Natural killer cell treated with Interleukin-12 subunit alpha and Interleukin-12 subunit beta and Interleukin-15 and Interleukin-18, amount 100 ng/mL, for 72 hours (primary cell): Measurements from ENCODE around the gene NEMP1. TPM values are rescaled to one million over a fixed set of nuclear protein-coding genes. Genes with fewer than 3 reads are reported as not detected.
"Not testable (repeated sequence)": the region's sequence is repeated elsewhere in the genome, so short reads cannot be mapped to it uniquely, and the experiment has no call there.

ENCODE experiments used
- ATAC-seq, 2 donors: fragments of 150-1000 bp; cut with Tn5 transposase in 1 of 2; sonication (Bioruptor Pico), chemical (Tn5 transposase) in 1 of 2; 2 replicates each; pipeline ENCODE4 v1.10.0; 2021
- DNase-seq: peaks from one replicate; pipeline ENCODE4 v3.0.0; 2022; ENCODE audit warnings: low spot score
- H3K27ac Mint-ChIP-seq, 2 donors: 1 replicate in 1 of 2; 2 replicates in 1 of 2; pipeline ENCODE4 v1.8.0; 2022; ENCODE audit warnings: mixed read lengths in 2 of 2, mild to moderate bottlenecking in 1 of 2, moderate library complexity in 1 of 2
- H3K27me3 Mint-ChIP-seq, 2 donors: 1 replicate in 1 of 2; 2 replicates in 1 of 2; pipeline ENCODE4 v1.8.0; 2022; ENCODE audit warnings: mixed read lengths in 2 of 2
- H3K36me3 Mint-ChIP-seq: one replicate; pipeline ENCODE4 v1.8.0; 2022; ENCODE audit warnings: mixed read lengths
- H3K4me1 Mint-ChIP-seq, 2 donors: 1 replicate in 1 of 2; 2 replicates in 1 of 2; pipeline ENCODE4 v1.8.0; 2022; ENCODE audit warnings: low read depth in 2 of 2, mixed read lengths in 2 of 2, mild to moderate bottlenecking in 1 of 2
- H3K4me3 Mint-ChIP-seq: one replicate; pipeline ENCODE4 v1.8.0; 2022; ENCODE audit warnings: mixed read lengths
- H3K9me3 Mint-ChIP-seq: 2 replicates; pipeline ENCODE4 v1.8.0; 2022; ENCODE audit warnings: mixed read lengths
- total RNA-seq, 2 donors: library from RNA; stranded (reverse); gene quantifications; one replicate each; pipeline ENCODE4 v1.2.3, GENCODE V29; 2022

Gene NEMP1
- total RNA-seq, 2 donors from 2014 or later, result 25.5 to 34.1 TPM

GRCh38 chr12:57027805-57028153, 50.8 kb downstream of the NEMP1 start:
- DNase-seq (no peak), ATAC-seq (no peak)
- H3K9me3 Mint-ChIP-seq, result no peaks in the 10 kb centered on the region
- H3K4me1 Mint-ChIP-seq, result peaks cover 16 to 20% of the 10 kb centered on the region in 2 donors
- H3K27me3 Mint-ChIP-seq, result peaks cover 0 to 16% of the 10 kb centered on the region in 2 donors
- H3K36me3 Mint-ChIP-seq, result no peaks in the 10 kb centered on the region
- H3K27ac Mint-ChIP-seq, result no peak overlapping the region
- no peak overlapping the region for H3K4me3 Mint-ChIP-seq

- no peaks in the 10 kb centered on the region for H3K36me3 Mint-ChIP-seq
- peaks cover 0 to 16% of the 10 kb centered on the region in 2 donors for H3K27me3 Mint-ChIP-seq
- H3K4me3 Mint-ChIP-seq, result no peak overlapping the region
- peaks cover 16 to 20% of the 10 kb centered on the region in 2 donors for H3K4me1 Mint-ChIP-seq
- no peaks in the 10 kb centered on the region for H3K9me3 Mint-ChIP-seq
- H3K27ac Mint-ChIP-seq, result peak overlapping the region in 1 of 2 donors; percentile 22
- no peak for DNase-seq
- ATAC-seq, result no peak
Measured at GRCh38 chr12:57027011-57027804, 51.4 kb downstream of the NEMP1 start.

DNA sequence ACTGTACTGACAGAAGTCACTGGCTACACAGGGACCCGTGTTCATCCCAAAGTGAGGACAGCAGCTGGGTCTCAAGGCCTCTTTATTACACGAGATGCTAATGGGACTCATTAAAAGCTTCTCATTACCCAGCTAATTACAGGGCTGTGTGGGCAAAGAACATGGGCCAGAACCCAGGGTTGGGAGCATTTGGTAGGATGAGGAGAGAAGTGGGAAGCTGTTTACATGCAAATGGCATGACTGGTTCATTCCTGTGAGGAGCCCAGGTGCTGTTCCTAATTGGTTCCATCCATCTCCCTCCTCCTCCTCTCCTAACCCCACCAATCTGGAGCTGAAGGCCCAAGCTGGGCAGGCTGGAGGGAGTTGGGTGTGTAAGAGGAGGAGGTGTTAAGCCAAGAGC, 53.4 kb downstream of the NEMP1 start:
- Mint-ChIP-seq H3K27me3 (peaks cover 0 to 16% of the 10 kb centered on the region in 2 donors), H3K9me3 (no peaks in the 10 kb centered on the region), H3K36me3 (no peaks in the 10 kb centered on the region), H3K4me1 (peaks cover 8 to 11% of the 10 kb centered on the region in 2 donors), H3K4me3 (no peak overlapping the region), H3K27ac (no peak overlapping the region)
- no peak for DNase-seq
- ATAC-seq, result no peak

DNA sequence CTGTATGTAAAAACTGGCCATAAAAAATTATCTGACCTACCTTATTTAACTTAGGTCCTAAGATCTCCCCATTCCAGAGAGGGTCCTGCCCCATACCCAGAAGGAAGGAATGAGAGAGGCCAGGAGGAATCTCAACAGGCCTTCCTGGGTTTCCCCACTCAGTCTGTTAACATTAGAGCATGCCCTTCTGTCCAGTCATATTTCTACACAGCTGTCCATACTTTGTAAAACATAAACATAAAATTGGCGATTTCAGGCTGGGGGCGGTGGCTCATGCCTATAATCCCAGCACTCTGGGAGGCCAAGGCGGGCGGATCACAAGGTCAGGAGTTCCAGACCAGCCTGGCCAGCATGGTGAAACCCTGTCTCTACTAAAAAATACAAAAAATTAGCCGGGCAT, 56.3 kb downstream of the NEMP1 start:
- DNase-seq, ATAC-seq, H3K4me1 Mint-ChIP-seq, H3K36me3 Mint-ChIP-seq, H3K4me3 Mint-ChIP-seq, H3K27ac Mint-ChIP-seq, H3K9me3 Mint-ChIP-seq: not testable (repeated sequence)
- peaks cover 0 to 10% of the 10 kb centered on the region in 2 donors for H3K27me3 Mint-ChIP-seq

- Mint-ChIP-seq H3K4me1 (no peaks in the 10 kb centered on the region), H3K27ac (no peak overlapping the region), H3K27me3 (peaks cover 5 to 7% of the 10 kb centered on the region in 2 donors), H3K4me3 (no peak overlapping the region), H3K9me3 (no peaks in the 10 kb centered on the region), H3K36me3 (no peaks in the 10 kb centered on the region)
- DNase-seq (no peak), ATAC-seq (no peak)
Measured at GRCh38 chr12:57019983-57020719, 58.4 kb downstream of the NEMP1 start.

- Mint-ChIP-seq H3K4me3 (no peak overlapping the region), H3K27me3 (peaks cover 18% of the 10 kb centered on the region in 2 donors), H3K36me3 (no peaks in the 10 kb centered on the region), H3K27ac (no peak overlapping the region), H3K4me1 (no peaks in the 10 kb centered on the region), H3K9me3 (no peaks in the 10 kb centered on the region)
- DNase-seq (no peak), ATAC-seq (no peak)
Measured at GRCh38 chr12:57018906-57019305, 59.7 kb downstream of the NEMP1 start.

- not testable (repeated sequence) for DNase-seq, H3K27ac Mint-ChIP-seq, H3K9me3 Mint-ChIP-seq
Measured at GRCh38 chr12:57018353-57018752, 60.2 kb downstream of the NEMP1 start.

DNA sequence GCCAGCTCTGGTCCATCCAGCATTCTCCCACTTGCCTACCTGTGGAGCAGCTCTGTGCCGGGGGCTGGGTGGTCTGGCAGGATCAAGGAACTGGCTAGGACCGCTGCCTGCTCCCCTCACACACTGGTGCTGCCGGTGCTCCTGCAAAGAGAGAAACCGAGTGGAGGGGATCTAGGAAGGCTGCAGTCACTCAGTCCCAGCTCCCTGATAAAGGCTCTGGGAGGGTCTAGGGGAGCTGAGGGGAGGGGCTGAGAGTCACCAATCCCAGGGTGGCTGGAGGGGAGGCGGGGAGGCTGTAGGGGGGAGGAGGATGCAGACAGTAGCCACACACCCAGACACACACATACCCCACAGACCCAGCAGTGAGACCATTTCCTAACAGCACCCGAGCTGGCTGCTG, 62.2 kb downstream of the NEMP1 start, which contains the start of gene TAC3:
Gene TAC3 (minus strand): TSS at position 182 of the 400 bp plus-strand sequence. CDS start 732 bp downstream, outside the sequence.
- no peak within 1 kb of the TSS for H3K4me3 Mint-ChIP-seq
- peaks cover 29 to 33% of the 10 kb centered on the region in 2 donors for H3K27me3 Mint-ChIP-seq
- ATAC-seq (peak in 1 of 2 donors; percentile 41), DNase-seq (no peak)
- H3K27ac Mint-ChIP-seq, result no peak within 1 kb of the TSS
- no peaks in the 10 kb centered on the region for H3K36me3 Mint-ChIP-seq
- H3K9me3 Mint-ChIP-seq, result no peaks in the 10 kb centered on the region
- peaks cover 3 to 6% of the 10 kb centered on the region in 2 donors for H3K4me1 Mint-ChIP-seq

More at GRCh38 chr12:57018353-57018752, 60.2 kb downstream of the NEMP1 start:
- not testable (repeated sequence) for ATAC-seq, H3K36me3 Mint-ChIP-seq, H3K4me3 Mint-ChIP-seq, H3K4me1 Mint-ChIP-seq
- peaks cover 20 to 22% of the 10 kb centered on the region in 2 donors for H3K27me3 Mint-ChIP-seq

DNA sequence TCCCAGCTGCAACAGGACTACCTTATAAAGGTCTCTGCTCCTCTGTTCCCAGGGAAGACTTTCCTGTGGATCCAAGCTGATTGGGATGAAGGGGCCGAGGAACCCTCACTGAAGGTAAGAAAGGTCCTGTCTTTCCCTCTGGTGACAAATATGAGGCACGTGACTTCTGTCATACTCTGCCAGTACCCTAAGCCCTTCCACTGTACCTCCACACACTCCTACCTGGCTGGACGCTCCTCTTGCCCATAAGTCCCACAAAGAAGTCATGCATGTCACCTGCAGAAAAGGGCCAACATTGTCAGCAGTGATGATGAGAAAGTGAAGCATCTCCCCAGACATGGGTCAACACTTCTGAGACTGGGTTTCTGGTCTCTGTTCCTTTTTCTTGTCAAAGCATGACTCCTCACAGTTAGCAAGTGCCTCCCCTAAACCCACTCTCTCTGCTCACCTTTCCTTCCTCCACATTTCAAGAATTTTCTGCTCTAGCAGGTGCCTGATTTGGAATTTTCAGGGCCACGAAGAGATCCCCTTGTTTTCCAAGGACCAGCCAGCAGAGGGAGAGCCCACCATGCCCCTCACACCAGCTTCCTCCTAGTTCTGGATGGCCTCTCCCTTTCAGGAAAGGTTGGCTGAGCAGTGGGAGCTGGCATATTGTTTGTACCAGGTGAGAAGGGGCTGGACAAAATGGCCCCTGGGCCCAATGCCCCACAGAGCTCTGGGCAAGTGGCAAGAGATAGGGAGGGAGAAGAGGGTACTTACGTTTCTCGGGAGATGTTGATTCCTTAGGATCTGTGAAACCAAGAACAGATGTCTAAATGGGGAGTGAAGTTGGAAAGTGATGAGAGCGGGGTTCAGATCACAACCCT, 65.8 kb downstream of the NEMP1 start:
- Mint-ChIP-seq H3K27ac (no peak overlapping the region), H3K36me3 (no peaks in the 10 kb centered on the region), H3K27me3 (peaks cover 29 to 33% of the 10 kb centered on the region in 2 donors), H3K4me3 (no peak overlapping the region), H3K9me3 (no peaks in the 10 kb centered on the region), H3K4me1 (peaks cover 3 to 13% of the 10 kb centered on the region in 2 donors)
- DNase-seq (no peak), ATAC-seq (no peak)

GRCh38 chr12:57011438-57012424, 66.9 kb downstream of the NEMP1 start:
- no peak overlapping the region for H3K27ac Mint-ChIP-seq
- no peak overlapping the region for H3K4me3 Mint-ChIP-seq
- DNase-seq (no peak), ATAC-seq (peak; percentile 26 to 36)
- no peaks in the 10 kb centered on the region for H3K9me3 Mint-ChIP-seq
- peaks cover 28 to 33% of the 10 kb centered on the region in 2 donors for H3K27me3 Mint-ChIP-seq
- H3K36me3 Mint-ChIP-seq, result no peaks in the 10 kb centered on the region
- peaks cover 11 to 20% of the 10 kb centered on the region in 2 donors for H3K4me1 Mint-ChIP-seq

DNA sequence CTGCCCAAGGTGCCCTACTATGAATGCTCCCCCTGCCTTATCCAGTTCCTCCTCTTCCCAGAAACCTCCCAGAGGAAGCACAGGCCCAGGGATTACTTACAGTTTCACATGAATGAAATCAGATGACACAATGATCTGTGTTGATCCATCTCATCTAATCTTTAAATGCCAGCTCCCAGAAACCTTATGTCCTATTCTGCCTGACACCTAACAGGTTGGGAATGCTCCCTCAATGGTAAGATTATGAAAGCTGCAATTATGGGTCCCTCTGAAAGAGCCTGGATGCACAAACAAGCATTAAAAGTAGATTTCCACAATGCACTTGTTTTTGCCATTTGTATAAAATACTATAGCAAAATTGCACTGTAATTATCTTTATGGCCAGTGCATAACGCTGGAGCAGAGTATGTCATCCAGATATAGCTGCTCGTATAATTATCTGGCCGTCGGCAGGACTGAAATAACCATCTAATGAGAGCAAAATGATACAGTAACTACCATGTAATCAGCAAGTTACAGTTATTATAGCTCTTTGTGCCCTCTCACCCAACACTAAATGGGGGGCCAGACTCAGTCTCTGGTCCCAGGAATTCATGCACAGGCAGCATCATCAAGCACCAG, 67.9 kb downstream of the NEMP1 start:
- no peak for DNase-seq
- Mint-ChIP-seq H3K9me3 (no peaks in the 10 kb centered on the region), H3K4me3 (no peak overlapping the region), H3K4me1 (peaks cover 14 to 24% of the 10 kb centered on the region in 2 donors), H3K27me3 (peaks cover 26 to 33% of the 10 kb centered on the region in 2 donors), H3K27ac (no peak overlapping the region), H3K36me3 (peaks cover under 1% of the 10 kb centered on the region)
- ATAC-seq, result no peak

DNA sequence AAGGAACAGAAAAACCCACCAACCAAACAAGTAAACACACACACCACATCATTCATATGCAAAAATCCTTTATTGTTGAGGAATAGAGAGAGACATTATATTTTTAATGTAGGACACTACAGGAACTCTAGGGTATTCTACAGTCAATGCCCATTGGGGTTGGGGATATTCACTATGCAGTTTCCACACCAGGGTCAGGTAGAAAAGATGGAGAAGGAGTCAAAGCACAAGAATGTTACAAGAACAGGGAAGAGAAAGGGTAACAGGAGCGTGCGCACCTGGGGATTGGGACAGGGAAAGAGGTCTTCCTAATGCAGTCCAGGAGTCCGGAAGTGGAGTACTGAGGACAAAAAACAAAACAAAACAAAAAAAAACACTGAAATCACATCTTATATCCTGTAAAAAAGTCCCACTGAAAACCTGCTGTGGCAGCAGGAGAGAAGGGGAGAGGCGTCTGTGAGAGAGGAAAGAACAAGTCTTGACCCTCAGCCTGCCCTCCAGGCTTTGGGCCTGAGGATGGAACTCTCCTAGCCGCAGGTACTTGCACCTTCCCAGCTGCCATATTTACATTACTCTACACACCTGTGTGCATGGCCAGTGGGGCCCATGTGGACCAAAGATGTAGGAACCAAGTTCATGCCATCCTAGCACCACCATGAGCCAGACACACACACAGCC, 68.5 kb downstream of the NEMP1 start:
- no peak overlapping the region for H3K4me3 Mint-ChIP-seq
- DNase-seq, result no peak
- ATAC-seq, result no peak
- no peak overlapping the region for H3K27ac Mint-ChIP-seq
- no peaks in the 10 kb centered on the region for H3K9me3 Mint-ChIP-seq
- peaks cover 20 to 31% of the 10 kb centered on the region in 2 donors for H3K4me1 Mint-ChIP-seq
- peaks cover 7% of the 10 kb centered on the region for H3K36me3 Mint-ChIP-seq
- peaks cover 24 to 27% of the 10 kb centered on the region in 2 donors for H3K27me3 Mint-ChIP-seq
